ENCODE results near the gene AKTIP. TPM values are rescaled to one million over a fixed set of nuclear protein-coding genes. Genes with fewer than 3 reads are reported as not detected.

The AKTIP gene
- total RNA-seq, 1 experiment from 2014 or later = 26.2 TPM

GRCh38 chr16:53511403-53512280, 8.6 kb upstream of the AKTIP start:
- Histone ChIP-seq H3K79me1 (ENCODE audit: insufficient read depth, low read depth, low read length, poor library complexity, severe bottlenecking) (no peaks in the 10 kb centered on the region), H3K4me2 (ENCODE audit: insufficient read depth, insufficient read length, low read length) (no peak overlapping the region)
- H3K27me3 Mint-ChIP-seq (ENCODE audit: low read depth) = peaks cover 1% of the 10 kb centered on the region; the same call in 1 of the 2 replicates

More at GRCh38 chr16:53511403-53512280, 8.6 kb upstream of the AKTIP start:
- WGBS (ENCODE audit: extremely low coverage, insufficient read length, low lambda C conversion rate) = no CpG with 5 or more reads among the region's 12 CpGs
- no peak overlapping the region for H2BK20ac ChIP-seq (ENCODE audit: low read depth, low read length, poor library complexity, severe bottlenecking)
- H3T11ph ChIP-seq (ENCODE audit: low read length) = no peak overlapping the region
- DNase-seq = no peak
- no peaks in the 10 kb centered on the region for H3K27me3 ChIP-seq (ENCODE audit: insufficient read depth, low read length)
- H3K23ac ChIP-seq (ENCODE audit: insufficient read length, low read depth, low read length) = no peak overlapping the region
- no peak overlapping the region for H2BK120ac ChIP-seq (ENCODE audit: low read depth, low read length, poor library complexity, severe bottlenecking)
- H3K4ac ChIP-seq (ENCODE audit: low read depth, low read length) = no peak overlapping the region
- H4K8ac ChIP-seq (replicated peaks; ENCODE audit: insufficient read length, low read depth, low read length) = no peak overlapping the region
- H2BK5ac ChIP-seq (ENCODE audit: insufficient read length, low read length) = no peak overlapping the region
- H4K91ac ChIP-seq (ENCODE audit: insufficient read length, low read depth, low read length) = no peak overlapping the region
- no peak overlapping the region for H3K9ac ChIP-seq (ENCODE audit: extremely low read depth, insufficient read length, low read length)
- H3K4me1 Mint-ChIP-seq = peaks cover 4 to 9% of the 10 kb centered on the region in 2 experiments
- H3K27ac Mint-ChIP-seq = peak overlapping the region in 1 of 3 experiments; percentile 62; a peak in 1 of 7 replicates
- H3K4me1 ChIP-seq (ENCODE audit: insufficient read depth, low read length) = no peaks in the 10 kb centered on the region
- no peak overlapping the region for H2AFZ ChIP-seq (ENCODE audit: low read length)
- no peaks in the 10 kb centered on the region for H3K23me2 ChIP-seq (ENCODE audit: insufficient read length, low read depth, low read length, poor library complexity, severe bottlenecking)
- H3K27ac ChIP-seq (ENCODE audit: insufficient read length, low read depth, low read length) = no peak overlapping the region
- no peak overlapping the region for H2AK5ac ChIP-seq (ENCODE audit: insufficient read length, low read length)
- H2BK15ac ChIP-seq (ENCODE audit: low read depth, low read length) = no peak overlapping the region
- no peak overlapping the region for H3K14ac ChIP-seq (ENCODE audit: insufficient read depth, low read length)
- H3K79me2 ChIP-seq (ENCODE audit: insufficient read depth, low read length) = no peaks in the 10 kb centered on the region
- H4K20me1 ChIP-seq (ENCODE audit: control insufficient read depth, insufficient read depth, insufficient read length) = no peaks in the 10 kb centered on the region
- H3K56ac ChIP-seq (ENCODE audit: insufficient read length, low read depth, low read length) = no peak overlapping the region
- H3K9me3 ChIP-seq (ENCODE audit: control insufficient read depth, low read depth, low read length) = peaks cover 4% of the 10 kb centered on the region
- H3K36me3 Mint-ChIP-seq (ENCODE audit: insufficient read depth in 1 of 3, low read depth in 3 of 3) = peaks cover 6 to 16% (median 9%) of the 10 kb centered on the region in 3 experiments; a peak in 5 of 7 replicates
- H2BK12ac ChIP-seq (ENCODE audit: insufficient read length, low read depth, low read length) = no peak overlapping the region
- H3K4me3 Mint-ChIP-seq = no peak overlapping the region
- TF ChIP-seq, protein P1, sequence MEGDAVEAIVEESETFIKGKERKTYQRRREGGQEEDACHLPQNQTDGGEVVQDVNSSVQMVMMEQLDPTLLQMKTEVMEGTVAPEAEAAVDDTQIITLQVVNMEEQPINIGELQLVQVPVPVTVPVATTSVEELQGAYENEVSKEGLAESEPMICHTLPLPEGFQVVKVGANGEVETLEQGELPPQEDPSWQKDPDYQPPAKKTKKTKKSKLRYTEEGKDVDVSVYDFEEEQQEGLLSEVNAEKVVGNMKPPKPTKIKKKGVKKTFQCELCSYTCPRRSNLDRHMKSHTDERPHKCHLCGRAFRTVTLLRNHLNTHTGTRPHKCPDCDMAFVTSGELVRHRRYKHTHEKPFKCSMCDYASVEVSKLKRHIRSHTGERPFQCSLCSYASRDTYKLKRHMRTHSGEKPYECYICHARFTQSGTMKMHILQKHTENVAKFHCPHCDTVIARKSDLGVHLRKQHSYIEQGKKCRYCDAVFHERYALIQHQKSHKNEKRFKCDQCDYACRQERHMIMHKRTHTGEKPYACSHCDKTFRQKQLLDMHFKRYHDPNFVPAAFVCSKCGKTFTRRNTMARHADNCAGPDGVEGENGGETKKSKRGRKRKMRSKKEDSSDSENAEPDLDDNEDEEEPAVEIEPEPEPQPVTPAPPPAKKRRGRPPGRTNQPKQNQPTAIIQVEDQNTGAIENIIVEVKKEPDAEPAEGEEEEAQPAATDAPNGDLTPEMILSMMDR (conservative IDR thresholded peaks at IDR 0.05) = no peak
- no peak overlapping the region for H4K5ac ChIP-seq (ENCODE audit: insufficient read length, low read depth, low read length)
- H3K9me3 Mint-ChIP-seq = peaks cover 21% of the 10 kb centered on the region in 2 experiments
- no peak overlapping the region for H3K18ac ChIP-seq (ENCODE audit: insufficient read length, low read depth, low read length)

Measured in H9 (cell line).